ENCODE data around the gene CNOT10.
A peak's percentile ranks its signal among the peaks of the same experiment; 100 is the strongest.

The CNOT10 gene

GRCh38 chr3:32818229-32818969 is 133.4 kb downstream of the CNOT10 start:
- Histone ChIP-seq H3K27ac (ENCODE audit: low read depth, low read length) (peak overlapping the region; percentile 98), H3K27me3 (ENCODE audit: control insufficient read depth, insufficient read depth, low read length) (no peaks in the 10 kb centered on the region)

DNA sequence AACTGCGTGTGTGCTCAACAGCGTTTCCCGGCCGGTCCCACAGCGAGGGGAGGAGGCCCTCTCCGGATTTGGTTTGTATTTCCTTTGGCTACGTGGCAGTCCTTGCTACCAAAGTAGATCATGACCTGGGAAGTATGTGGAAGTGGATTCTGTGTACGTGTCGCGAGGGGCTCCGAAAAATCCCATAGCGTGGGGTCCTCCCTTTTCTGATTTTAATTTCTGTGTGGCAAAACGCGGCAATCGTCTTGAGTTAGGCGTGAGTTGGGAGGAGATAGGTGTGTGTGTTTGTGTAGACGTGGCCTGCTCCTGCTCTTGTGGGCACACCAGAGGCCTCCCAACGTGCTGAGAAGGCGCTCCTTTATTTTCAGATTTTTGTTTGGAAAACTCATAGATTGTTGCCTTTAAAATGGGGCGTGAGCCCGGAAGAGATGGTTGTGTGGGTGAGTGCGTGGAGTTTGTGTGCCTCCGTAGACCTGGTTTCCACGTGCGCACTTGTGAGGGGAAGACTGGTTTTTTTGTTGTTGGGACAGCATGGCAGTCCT is 134.1 kb downstream of the CNOT10 start:
- H3K9ac ChIP-seq (ENCODE audit: low read length) = peak overlapping the region; percentile 99
- no peaks in the 10 kb centered on the region for H3K27me3 ChIP-seq (ENCODE audit: control insufficient read depth, insufficient read depth, low read length)
- H3K9me3 ChIP-seq (ENCODE audit: control insufficient read depth, insufficient read depth, low read depth, low read length) = no peaks in the 10 kb centered on the region
- H3K4me1 ChIP-seq (ENCODE audit: control insufficient read depth, insufficient read depth, low read length) = peaks cover 26% of the 10 kb centered on the region
- peak overlapping the region; percentile 98 for H3K27ac ChIP-seq (ENCODE audit: low read depth, low read length)
- H3K36me3 ChIP-seq (ENCODE audit: control insufficient read depth, insufficient read depth, low read length) = peaks cover 59% of the 10 kb centered on the region
- H3K4me3 ChIP-seq (ENCODE audit: low read depth, low read length) = peak overlapping the region; percentile 98

More at GRCh38 chr3:32818229-32818969, 133.4 kb downstream of the CNOT10 start:
- peak overlapping the region; percentile 98 for H3K4me3 ChIP-seq (ENCODE audit: low read depth, low read length)
- H3K36me3 ChIP-seq (ENCODE audit: control insufficient read depth, insufficient read depth, low read length) = peaks cover 57% of the 10 kb centered on the region
- H3K9me3 ChIP-seq (ENCODE audit: control insufficient read depth, insufficient read depth, low read depth, low read length) = no peaks in the 10 kb centered on the region
- peaks cover 28% of the 10 kb centered on the region for H3K4me1 ChIP-seq (ENCODE audit: control insufficient read depth, insufficient read depth, low read length)
- H3K9ac ChIP-seq (ENCODE audit: low read length) = peak overlapping the region; percentile 99

DNA sequence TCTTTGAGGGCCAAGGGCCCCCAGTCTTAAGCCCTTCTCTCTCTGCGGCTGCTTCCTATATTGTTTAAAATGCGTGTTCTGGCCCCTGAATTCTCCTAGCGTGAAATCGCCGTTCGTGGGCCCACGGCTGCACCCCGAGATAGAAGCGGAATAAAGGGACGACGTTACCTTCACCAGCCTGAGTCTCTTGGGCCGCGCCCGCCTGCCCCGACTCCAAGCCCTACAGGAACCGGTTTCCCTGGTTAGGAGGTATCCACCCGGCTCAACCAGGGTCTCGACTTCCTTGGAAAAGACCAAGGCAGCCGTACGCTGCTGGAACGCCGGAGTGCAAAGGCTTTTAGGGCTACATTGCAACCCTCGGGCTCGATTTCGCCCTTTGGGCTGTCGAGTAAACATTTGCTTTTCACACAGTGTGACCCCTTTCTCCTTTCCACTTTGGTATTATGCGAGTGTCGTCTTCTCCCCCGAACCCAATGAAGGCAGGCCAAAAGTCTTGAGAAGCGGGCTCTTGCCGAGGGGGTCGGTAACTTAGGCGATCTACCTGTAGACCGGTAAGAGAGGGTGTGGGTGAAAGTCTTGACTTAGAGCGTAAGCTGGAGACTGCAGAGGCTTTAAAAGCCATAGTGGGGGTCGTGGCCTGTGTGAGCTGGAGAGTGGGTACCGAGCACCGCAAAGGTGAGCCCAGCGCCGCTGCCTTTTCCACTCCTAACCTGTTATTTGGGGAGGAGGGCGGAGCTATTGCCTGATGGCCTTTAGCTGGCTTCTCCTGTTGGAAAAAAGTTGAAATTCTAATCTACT is 134.8 kb downstream of the CNOT10 start:
- H3K9ac ChIP-seq (ENCODE audit: low read length) = peak overlapping the region; percentile 99
- peak overlapping the region; percentile 98 for H3K4me3 ChIP-seq (ENCODE audit: low read depth, low read length)
- H3K27me3 ChIP-seq (ENCODE audit: control insufficient read depth, insufficient read depth, low read length) = no peaks in the 10 kb centered on the region

GRCh38 chr3:32820430-32820829 is 135.4 kb downstream of the CNOT10 start:
- peaks cover 66% of the 10 kb centered on the region for H3K36me3 ChIP-seq (ENCODE audit: control insufficient read depth, insufficient read depth, low read length)
- peak overlapping the region; percentile 98 for H3K4me3 ChIP-seq (ENCODE audit: low read depth, low read length)
- peaks cover 23% of the 10 kb centered on the region for H3K4me1 ChIP-seq (ENCODE audit: control insufficient read depth, insufficient read depth, low read length)
- no peaks in the 10 kb centered on the region for H3K27me3 ChIP-seq (ENCODE audit: control insufficient read depth, insufficient read depth, low read length)
- H3K27ac ChIP-seq (ENCODE audit: low read depth, low read length) = peak overlapping the region; percentile 98; the same call in 1 of the 2 replicates
- H3K9ac ChIP-seq (ENCODE audit: low read length) = peak overlapping the region; percentile 99
- H3K9me3 ChIP-seq (ENCODE audit: control insufficient read depth, insufficient read depth, low read depth, low read length) = no peaks in the 10 kb centered on the region

More for the DNA sequence above, 134.8 kb downstream of the CNOT10 start:
- no peaks in the 10 kb centered on the region for H3K9me3 ChIP-seq (ENCODE audit: control insufficient read depth, insufficient read depth, low read depth, low read length)
- peaks cover 24% of the 10 kb centered on the region for H3K4me1 ChIP-seq (ENCODE audit: control insufficient read depth, insufficient read depth, low read length)
- H3K36me3 ChIP-seq (ENCODE audit: control insufficient read depth, insufficient read depth, low read length) = peaks cover 61% of the 10 kb centered on the region
- peak overlapping the region; percentile 98 for H3K27ac ChIP-seq (ENCODE audit: low read depth, low read length)

- H3K27me3 ChIP-seq (ENCODE audit: control insufficient read depth, insufficient read depth, low read length) = no peaks in the 10 kb centered on the region
Observed at GRCh38 chr3:32820971-32821685, 136.1 kb downstream of the CNOT10 start.

DNA sequence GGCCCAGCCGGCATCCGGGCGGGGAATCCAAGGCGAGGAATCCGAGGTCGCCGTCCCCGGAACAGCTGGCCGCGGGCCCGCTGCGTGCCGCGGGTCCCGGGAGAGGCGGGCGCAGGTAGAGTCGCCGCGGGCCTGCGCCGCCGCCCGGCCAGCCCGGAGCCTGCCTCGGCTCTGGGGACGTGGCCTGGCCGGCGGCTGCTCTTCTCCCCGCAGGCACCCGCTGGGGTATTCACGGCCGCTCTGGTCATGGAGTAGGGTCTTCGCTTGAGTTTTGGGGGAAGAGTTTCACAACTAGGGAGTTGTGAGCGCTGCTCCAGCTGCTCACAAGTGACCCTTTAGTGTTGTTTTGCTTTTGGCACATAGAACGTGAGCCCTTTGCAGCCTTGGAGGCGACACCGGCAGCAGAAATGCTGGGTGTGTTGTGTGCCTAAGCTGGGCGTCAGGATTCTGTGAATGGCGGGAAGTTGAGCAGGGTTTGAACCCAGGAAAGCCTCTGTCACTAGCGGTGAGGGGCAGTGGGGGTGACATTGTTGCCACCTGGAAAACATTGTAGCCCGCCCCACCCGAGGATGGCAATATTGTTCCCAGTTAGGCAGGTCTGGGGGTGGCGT is 136.8 kb downstream of the CNOT10 start:
- H3K9me3 ChIP-seq (ENCODE audit: control insufficient read depth, insufficient read depth, low read depth, low read length) = no peaks in the 10 kb centered on the region
- H3K9ac ChIP-seq (ENCODE audit: low read length) = peak overlapping the region; percentile 99
- H3K4me1 ChIP-seq (ENCODE audit: control insufficient read depth, insufficient read depth, low read length) = peaks cover 31% of the 10 kb centered on the region
- no peaks in the 10 kb centered on the region for H3K27me3 ChIP-seq (ENCODE audit: control insufficient read depth, insufficient read depth, low read length)
- peak overlapping the region; percentile 98; the same call in 1 of the 2 replicates for H3K27ac ChIP-seq (ENCODE audit: low read depth, low read length)
- H3K36me3 ChIP-seq (ENCODE audit: control insufficient read depth, insufficient read depth, low read length) = peaks cover 78% of the 10 kb centered on the region
- peak overlapping the region; percentile 98 for H3K4me3 ChIP-seq (ENCODE audit: low read depth, low read length)

More at GRCh38 chr3:32820971-32821685, 136.1 kb downstream of the CNOT10 start:
- H3K4me3 ChIP-seq (ENCODE audit: low read depth, low read length) = peak overlapping the region; percentile 98
- peaks cover 73% of the 10 kb centered on the region for H3K36me3 ChIP-seq (ENCODE audit: control insufficient read depth, insufficient read depth, low read length)
- no peaks in the 10 kb centered on the region for H3K9me3 ChIP-seq (ENCODE audit: control insufficient read depth, insufficient read depth, low read depth, low read length)
- H3K27ac ChIP-seq (ENCODE audit: low read depth, low read length) = peak overlapping the region; percentile 98; the same call in 1 of the 2 replicates
- peaks cover 26% of the 10 kb centered on the region for H3K4me1 ChIP-seq (ENCODE audit: control insufficient read depth, insufficient read depth, low read length)
- H3K9ac ChIP-seq (ENCODE audit: low read length) = peak overlapping the region; percentile 99

DNA sequence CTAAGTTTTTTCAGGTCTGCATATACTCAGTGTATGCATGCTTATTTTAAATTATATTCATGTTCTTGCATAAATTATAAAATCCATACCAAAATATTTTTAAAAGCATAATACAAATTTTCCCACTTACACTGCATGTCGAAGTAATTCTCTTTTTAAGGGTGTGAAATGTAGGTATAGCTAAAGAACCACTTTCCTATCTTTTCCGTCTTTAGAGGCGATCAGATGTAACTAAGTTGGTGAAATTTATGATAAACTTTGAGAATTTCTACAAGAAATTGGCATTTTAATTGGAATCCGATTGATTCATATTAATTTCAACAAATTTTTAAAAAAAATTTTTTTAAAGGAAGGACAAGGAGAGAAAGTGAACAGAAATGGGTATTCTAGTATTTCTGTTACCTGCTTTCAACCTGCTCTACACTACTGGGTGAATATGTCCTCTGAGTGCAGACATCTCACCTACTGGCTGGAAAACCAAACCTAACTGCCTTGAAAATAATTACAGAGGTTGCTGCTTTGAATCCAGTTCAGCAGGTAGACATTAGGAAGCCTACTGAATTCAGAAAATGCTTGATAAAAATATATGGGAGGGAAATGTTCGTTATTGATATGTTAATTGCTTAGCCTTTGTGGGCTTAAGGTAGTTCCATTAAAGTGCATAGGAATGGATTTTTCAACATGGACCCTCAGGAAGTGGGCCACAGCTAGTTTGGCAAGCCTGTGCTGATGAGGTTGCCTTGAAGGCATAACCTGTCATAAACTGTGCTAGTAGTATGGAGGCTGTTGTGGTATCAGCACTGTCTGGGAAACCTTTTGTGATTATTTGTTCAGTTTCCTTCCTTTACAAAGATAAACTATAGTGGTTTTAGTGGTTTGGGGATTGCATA is 137.9 kb downstream of the CNOT10 start:
- Histone ChIP-seq H3K27ac (ENCODE audit: low read depth, low read length) (no peak overlapping the region), H3K4me3 (ENCODE audit: low read depth, low read length) (peak overlapping the region; percentile 98), H3K9ac (ENCODE audit: low read length) (peak overlapping the region; percentile 99), H3K36me3 (ENCODE audit: control insufficient read depth, insufficient read depth, low read length) (peaks cover 72% of the 10 kb centered on the region), H3K4me1 (ENCODE audit: control insufficient read depth, insufficient read depth, low read length) (peaks cover 41% of the 10 kb centered on the region), H3K9me3 (ENCODE audit: control insufficient read depth, insufficient read depth, low read depth, low read length) (no peaks in the 10 kb centered on the region), H3K27me3 (ENCODE audit: control insufficient read depth, insufficient read depth, low read length) (no peaks in the 10 kb centered on the region)
